Activated CD4-positive, alpha-beta T cell treated with anti-CD3 and anti-CD28 coated beads, Interleukin-2, Interleukin-6, amounts not matched to agents 100 ng/mL and 50 ng/mL, durations not matched to agents 16 hours and 8 hours (primary cell): ENCODE measurements around the gene MS4A13.
"Not testable (repeated sequence)": the region's sequence is repeated elsewhere in the genome, so short reads cannot be mapped to it uniquely, and the experiment has no call there.

Experiments
- DNase-seq: peaks from one replicate; pipeline ENCODE4 v3.0.0-alpha.2; 2020

Gene MS4A13, protein sequence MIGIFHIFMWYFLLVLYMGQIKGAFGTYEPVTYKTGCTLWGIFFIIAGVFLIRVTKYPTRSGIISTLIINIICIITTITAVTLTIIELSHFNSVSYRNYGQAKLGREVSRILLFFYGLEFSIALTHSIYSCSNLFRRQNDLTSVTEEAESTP

DNA sequence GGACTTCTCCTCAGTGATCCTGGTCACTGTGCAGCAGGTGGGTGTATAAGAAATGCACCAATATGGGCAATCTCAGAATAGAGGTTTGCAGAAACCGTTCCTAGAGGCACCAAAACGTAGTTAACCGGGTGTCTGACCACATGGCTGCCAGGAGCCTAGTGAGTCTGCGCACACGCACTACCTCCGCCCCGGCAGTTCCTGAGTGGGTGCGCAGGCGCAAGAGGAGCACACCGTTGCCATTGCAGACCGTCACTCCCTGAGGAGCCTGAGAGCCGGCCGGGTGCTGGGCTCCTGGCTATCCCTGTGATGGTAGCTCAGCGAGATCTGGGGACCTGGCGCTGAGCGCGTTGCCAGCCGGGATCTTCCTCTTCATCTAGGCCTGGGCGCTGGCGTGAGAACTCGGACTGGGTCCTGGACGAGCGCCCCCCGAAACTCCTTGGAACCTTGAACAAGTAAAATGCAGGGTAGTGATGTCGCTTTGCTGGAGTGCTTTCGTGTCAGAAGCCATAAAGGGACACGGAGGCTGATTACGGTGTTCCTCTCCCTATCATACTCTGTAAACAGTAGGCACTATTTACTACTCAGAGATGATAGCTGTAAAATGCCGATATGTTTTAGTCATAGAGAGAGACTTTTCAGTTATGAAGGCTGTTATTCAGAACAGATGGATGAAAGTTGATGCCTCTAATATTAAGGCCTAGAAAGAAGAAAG, at the start of gene MS4A13:
MS4A13 (plus strand) TSS at position 249 of the 712 bp plus-strand sequence. CDS start 2,692 bp downstream, outside the sequence.
- DNase-seq, result no peak

GRCh38 chr11:60468829-60469228, 46.4 kb upstream of the MS4A13 start:
- no peak for DNase-seq

DNA sequence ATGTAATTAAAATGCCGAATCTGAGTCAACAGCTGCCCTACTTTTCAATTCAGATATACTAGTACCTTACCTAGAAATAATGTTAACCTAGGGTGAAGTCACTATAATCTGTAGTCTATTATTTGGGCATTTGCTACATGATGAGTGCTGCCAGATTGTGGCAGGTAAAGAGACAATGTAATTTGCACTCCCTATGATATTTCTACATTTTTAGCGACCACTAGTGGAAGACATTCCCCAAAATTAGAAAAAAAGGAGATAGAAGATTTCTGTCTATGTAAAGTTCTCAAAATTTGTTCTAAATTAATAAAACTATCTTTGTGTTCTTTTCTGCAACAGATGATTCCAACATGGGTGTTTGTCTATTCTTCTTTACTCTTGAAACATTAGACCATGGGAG, 45.5 kb upstream of the MS4A13 start:
- DNase-seq, result no peak

DNA sequence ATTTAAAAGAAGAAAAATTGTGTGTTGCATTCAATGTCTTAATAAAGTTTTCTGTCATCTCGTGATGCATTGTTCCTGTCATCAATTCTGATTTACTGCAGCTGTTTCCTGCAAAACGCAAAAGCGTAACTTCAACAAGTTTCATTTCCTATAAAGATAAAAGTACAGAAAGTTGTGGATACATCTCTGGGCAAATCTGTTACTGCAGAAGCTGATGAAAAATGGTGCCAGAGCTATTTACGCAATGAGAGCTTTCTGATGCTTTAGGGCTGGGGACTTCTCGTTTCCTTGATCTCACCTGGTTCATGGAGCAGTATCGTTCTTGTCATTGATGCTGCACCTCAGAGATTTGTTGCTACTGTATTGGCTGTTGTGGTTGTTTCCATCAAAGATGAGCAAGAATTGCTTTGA, 38.2 kb upstream of the MS4A13 start:
- no peak for DNase-seq

DNA sequence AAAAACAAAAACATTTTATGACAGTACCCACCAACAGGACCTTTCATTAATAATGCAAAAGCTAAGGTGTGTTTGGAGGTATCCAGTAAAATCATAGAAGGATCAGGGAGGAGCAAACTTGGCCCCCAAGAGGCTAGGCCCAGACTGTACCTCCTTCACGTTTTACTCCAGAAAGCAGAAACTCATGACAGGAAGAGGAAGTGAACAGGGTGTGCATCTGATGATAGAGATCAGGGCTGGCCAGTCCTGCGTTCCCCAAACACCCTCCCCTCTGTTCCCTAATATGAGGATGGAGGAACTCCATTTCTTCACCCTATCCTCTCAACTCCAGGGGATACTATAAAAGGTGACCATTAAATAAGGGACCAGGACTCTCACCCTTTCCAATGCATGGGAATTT, 32.8 kb upstream of the MS4A13 start:
- DNase-seq, result no peak

DNA sequence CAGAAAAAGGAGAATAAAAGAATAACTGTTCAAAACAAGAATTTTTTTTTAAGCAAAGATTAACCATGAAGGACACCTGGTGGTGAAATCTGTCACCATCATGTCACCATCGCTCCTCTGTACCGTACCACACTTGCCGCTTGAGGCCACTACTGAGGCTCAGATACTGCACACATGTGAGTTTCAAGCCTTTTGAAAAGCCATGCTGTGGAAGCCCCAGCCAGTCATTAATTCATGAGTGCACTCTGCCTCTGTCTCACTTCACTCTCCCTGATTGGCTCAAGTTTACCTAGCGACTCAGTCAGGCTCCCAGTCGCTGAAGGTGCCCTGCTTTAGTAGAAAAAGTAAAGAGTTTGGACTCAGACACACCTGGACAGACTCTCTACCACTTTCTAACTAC, 29.2 kb upstream of the MS4A13 start:
- peak; percentile 19 for DNase-seq

- no peak for DNase-seq
Observed at GRCh38 chr11:60492488-60493009, 22.6 kb upstream of the MS4A13 start, which contains the start of gene MS4A12. MS4A12 (plus strand) TSS chr11:60492778; CDS start chr11:60497319, 4,541 bp downstream.

DNA sequence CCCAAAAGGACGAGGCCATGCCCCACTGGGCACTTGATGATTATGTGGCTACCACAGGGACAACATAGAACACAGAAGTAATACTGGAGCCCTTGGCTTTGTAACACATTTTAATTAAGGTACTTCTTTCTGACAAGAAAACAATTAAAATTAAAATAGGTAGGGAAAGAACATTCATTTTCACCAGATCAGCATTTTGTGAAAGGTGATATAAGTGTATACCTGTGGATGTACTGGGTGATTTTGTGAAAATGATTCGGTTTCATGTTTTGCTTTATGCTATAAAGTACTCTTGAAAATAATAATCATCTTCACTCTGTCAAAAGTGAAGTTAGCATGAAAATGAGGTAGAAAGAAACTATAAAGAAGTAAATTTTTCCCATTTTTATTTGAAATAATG, 21.7 kb upstream of the MS4A13 start:
- no peak for DNase-seq

- no peak for DNase-seq
Observed at GRCh38 chr11:60498399-60498798, 16.8 kb upstream of the MS4A13 start.

GRCh38 chr11:60498853-60499252, 16.3 kb upstream of the MS4A13 start:
- no peak for DNase-seq

DNA sequence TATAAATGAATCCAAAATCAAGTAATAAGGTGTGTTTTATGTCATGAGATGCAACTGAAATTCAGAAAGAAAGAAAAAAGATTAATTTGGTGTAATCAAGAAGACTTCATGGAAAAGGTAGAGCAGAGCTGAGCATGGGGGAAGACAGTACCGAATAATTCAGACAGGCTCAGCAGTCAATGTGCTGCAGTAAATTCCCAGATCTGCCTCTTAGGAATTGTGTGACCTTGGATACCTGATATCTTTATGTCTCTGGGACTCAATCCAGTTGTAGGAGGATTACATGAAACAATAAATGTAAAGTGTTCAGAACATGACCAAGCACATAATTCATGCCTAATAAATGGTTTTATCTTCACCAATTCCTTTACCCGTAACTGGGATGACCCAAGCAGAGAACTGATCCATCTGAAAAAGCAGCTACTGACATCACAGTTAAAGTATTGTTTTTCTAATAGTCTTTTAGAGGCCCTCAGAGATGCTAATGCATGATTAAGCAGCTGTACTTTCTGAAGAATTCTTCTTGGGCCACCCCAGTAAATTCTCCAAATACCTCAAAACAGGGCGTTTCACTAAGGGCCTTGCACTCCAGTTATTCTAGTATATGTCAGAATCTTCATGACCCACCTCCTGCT, 14.8 kb upstream of the MS4A13 start:
- no peak for DNase-seq

DNA sequence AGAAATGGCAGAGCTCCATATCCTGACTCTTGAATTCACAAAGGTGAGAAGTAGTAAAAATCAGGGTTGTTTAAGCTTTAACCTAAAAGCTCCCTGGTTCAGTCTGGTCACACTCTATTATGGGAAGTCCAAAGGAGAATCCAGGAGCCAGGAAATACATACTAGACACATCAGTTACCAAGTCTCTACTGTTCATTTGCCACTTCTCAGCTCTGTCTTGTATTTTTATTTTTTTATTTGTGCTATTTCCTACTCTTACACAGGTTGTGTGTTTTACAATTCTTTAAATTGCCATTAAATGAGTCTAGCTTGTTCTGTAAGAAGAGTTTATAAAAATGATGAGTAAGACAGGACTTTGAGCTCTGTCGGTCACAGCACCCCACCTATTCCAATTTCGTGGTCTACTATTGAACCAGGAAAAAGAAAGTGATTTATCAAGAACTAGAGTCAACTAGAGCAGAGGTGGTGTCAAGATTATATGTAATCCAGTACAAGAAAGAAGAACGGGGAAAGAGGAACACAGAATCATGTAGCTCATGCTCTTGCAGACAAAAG, 12.9 kb upstream of the MS4A13 start:
- DNase-seq, result no peak

GRCh38 chr11:60504219-60504905, 10.8 kb upstream of the MS4A13 start:
- peak; percentile 19 for DNase-seq

- not testable (repeated sequence) for DNase-seq
Observed at GRCh38 chr11:60509609-60510008, 5.6 kb upstream of the MS4A13 start.

DNA sequence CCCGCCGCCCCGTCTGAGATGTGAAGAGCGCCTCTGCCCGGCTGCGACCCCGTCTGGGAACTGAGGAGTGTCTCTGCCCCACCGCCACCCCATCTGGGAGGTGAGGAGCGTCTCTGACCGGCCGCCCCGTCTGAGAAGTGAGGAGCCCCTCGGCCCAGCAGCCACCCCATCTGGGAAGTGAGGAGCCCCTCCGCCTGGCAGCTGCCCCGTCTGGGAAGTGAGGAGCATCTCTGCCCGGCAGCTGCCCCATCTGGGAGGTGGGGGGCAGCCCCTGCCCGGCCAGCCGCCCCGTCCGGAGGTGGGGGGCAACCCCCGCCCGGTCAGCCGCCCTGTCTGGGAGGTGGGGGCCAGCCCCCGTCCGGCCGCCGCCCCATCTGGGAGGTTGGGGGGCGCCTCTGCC, 5.0 kb upstream of the MS4A13 start:
- not testable (repeated sequence) for DNase-seq

DNA sequence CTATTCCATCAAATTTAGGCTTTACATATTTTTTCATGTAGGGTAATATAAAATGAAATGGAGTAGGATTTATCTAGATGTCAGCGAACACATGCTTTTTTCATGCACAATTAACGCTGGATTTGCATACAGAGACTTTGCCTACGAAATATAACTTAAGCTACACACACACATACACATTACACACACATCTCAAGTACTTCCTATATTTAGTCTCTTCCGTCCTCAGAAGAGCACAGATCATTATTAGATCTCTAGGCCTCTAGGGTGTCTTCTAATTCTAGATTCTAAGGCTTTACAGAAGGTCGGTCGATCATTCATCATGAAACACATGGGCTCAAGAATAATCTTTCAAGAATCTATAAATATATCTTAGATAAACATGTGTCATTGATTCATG, 3.8 kb upstream of the MS4A13 start:
- no peak for DNase-seq

- DNase-seq, result no peak
Observed at GRCh38 chr11:60512651-60513225, 2.5 kb upstream of the MS4A13 start.

GRCh38 chr11:60513496-60514460, 1.4 kb upstream of the MS4A13 start:
- DNase-seq, result no peak

- peak; percentile 3 for DNase-seq
Observed at GRCh38 chr11:60528465-60528864, 13.3 kb downstream of the MS4A13 start.

DNA sequence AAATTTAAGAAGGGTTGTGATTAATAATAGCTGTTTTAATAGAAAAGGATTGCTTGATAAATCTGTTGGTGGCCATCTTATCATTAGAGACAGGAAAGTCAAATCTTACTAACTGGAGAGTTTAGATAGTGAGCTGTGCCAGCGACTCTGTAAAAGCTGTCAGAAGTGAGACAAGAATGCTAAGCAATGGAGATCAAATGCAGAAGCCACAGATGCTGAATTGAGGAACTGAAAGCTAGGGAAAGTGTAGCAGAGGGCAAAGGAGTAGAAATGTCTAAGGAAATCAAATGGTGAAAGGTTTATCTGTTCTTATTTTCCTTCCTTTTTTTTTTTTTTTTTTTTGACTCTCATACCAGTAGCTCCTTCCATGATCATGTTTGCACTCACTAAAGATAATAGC, 13.7 kb downstream of the MS4A13 start:
- DNase-seq, result no peak

- no peak for DNase-seq
Observed at GRCh38 chr11:60530454-60531100, 15.4 kb downstream of the MS4A13 start.
